ENCODE data around the gene FSCN2.

The FSCN2 gene

DNA sequence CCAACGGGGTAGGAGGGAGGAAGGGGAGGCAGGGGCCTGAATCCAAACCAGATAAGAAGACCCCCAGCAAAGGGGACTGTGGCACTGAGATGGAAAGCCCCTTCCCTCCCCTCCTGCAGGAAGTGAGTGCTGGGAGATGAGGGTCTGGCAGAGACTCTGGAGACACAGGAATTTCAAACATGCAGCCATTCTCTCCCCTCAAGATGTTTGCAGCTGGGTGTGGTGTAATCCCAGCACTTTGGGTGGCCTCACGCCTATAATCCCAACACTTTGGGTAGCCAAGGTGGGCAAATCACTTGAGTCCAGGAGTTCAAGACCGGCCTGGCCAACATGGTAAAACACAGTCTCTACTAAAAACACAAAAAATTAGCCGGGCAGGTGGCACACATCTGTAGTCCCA lies 57.9 kb downstream of the FSCN2 start:
- intact Hi-C loops (cut with DNase I; ENCODE audit: low total_unique reads): loop anchor here (10.0 kb wide), 1 partner anchor 461 kb away; no protein-coding TSS in a partner anchor
- no peak for DNase-seq
- Histone ChIP-seq H3K27me3 (no peaks in the 10 kb centered on the region), H3K4me1 (no peaks in the 10 kb centered on the region), H3K4me3 (no peak overlapping the region), H3K36me3 (peaks cover 84 to 96% (median 87%) of the 10 kb centered on the region in 3 donors), H3K27ac (no peak overlapping the region), H3K9me3 (no peaks in the 10 kb centered on the region)
- TF ChIP-seq, protein P1, sequence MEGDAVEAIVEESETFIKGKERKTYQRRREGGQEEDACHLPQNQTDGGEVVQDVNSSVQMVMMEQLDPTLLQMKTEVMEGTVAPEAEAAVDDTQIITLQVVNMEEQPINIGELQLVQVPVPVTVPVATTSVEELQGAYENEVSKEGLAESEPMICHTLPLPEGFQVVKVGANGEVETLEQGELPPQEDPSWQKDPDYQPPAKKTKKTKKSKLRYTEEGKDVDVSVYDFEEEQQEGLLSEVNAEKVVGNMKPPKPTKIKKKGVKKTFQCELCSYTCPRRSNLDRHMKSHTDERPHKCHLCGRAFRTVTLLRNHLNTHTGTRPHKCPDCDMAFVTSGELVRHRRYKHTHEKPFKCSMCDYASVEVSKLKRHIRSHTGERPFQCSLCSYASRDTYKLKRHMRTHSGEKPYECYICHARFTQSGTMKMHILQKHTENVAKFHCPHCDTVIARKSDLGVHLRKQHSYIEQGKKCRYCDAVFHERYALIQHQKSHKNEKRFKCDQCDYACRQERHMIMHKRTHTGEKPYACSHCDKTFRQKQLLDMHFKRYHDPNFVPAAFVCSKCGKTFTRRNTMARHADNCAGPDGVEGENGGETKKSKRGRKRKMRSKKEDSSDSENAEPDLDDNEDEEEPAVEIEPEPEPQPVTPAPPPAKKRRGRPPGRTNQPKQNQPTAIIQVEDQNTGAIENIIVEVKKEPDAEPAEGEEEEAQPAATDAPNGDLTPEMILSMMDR (IDR thresholded peaks at IDR 0.05): no peak
